ENCODE measurements around the gene ANGPTL7.

Gene ANGPTL7

DNA sequence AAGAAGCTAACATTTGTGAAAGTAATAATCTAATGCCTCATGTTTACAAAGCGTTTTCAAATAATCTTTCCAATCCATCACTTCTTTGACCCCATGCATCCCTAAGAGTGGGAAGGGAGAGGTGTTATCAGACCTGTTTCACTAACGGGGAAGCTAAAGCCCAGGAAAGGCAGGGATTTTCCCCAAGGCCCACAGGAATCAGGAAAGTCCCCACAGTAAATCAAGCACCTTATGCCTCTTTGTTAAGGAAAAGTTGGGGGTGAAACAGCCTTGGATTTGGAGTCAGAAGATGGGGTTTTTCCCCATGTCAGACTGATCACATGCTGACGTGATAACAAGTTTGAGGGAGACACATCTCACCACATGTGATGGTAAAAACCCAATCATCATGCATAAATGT, 20.0 kb upstream of the ANGPTL7 start:
- no peak for DNase-seq

DNA sequence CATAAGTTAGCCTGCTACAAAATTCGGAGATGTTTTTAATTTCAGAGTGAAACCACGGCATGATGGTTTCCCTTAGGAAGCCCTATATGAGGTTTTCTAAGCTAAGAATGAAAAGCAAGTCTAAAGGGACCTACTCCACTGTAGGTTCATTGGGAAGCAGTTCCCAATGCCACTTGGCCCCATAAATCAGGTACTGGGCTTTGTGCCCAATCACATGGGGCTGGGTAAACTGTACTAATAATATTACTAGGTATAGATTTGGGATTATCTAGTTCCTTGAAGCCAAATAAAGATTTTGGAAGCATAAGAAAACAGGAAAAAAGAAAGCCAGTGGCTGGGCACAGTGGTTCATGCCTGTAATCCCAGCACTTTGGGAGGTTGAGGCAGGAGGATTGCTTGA, 19.1 kb upstream of the ANGPTL7 start:
- DNase-seq = no peak

DNA sequence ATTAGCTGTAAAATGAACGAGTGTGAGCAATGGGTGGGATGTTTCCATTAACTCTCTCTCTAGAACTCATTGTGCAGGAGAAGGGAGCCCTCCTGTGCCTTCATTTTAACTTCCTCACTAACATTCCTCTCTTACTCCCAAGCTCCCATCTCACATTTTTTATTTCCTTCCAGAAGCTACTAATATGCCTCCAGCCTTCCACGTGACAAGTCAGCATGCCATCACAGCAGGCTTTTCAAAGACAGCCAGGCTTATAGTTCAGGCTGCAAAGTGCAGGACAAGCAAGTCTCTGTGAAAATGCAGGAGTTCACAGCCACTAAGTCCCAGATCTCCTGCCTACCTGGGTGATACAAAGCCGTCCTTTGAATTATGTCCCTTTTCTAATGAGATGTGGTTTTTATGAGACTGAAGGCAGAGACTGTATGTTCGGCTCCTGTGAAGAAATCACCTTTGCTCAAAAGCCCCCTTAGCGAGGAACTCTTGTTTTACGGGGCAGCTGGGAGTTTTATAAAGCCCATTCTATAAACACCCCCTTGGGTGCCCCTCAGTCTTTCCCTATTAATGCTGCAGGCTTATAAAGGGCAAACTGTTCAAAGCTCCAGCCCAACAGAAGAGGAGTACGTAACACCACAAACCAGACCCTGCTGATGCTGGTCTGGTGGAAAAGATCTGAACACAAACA, 14.8 kb upstream of the ANGPTL7 start:
- peak; percentile 72 for DNase-seq

DNA sequence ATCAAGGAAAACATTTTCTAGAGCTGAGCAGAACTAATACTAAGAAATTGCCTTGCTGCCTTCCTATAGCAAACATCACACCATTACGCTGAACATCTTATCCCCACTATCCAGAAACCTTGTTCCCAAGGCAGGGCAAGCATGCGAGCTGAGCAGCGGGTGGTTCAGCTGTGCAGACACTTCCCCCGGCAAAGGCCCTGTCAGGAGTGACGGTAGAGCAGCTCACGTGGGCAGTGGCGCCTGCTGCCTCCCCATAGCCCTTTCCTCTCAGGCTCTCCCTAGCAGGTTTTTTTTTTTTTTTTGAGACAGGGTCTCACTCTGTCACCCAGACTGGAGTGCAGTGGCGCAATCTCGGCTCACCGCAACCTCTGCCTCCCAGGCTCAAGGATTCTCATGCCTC, 13.7 kb upstream of the ANGPTL7 start:
- no peak for DNase-seq

DNA sequence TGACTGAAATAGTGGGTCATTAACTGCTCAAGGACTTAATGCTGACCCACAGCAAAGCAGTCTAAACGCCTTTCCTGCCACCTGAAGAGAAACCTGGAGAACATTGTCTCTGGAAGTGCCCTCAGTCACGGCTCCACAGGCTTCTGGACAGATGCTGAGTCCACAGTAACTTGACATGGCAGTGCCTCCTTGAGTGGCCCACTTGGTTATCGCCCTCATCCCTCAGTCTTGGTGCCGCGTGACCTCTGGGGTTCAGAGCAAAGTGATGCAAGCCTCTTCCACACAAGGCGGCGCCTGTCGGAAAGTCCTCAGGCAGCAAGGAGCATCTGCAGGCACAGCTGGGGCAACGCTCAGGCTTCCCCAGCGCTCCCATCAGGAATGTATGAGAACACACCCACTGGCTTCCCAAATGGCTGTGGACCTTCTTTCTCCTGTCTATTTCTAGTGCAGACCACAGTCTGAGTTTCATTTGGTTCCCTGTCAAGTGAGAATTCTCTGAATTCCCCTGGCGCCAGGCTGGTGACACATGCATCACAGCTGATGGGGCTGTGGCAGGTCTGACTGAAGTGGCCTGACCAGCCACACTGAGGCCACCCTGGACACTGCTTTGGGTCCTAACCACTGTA, 13.0 kb upstream of the ANGPTL7 start:
- peak; percentile 86 for DNase-seq

DNA sequence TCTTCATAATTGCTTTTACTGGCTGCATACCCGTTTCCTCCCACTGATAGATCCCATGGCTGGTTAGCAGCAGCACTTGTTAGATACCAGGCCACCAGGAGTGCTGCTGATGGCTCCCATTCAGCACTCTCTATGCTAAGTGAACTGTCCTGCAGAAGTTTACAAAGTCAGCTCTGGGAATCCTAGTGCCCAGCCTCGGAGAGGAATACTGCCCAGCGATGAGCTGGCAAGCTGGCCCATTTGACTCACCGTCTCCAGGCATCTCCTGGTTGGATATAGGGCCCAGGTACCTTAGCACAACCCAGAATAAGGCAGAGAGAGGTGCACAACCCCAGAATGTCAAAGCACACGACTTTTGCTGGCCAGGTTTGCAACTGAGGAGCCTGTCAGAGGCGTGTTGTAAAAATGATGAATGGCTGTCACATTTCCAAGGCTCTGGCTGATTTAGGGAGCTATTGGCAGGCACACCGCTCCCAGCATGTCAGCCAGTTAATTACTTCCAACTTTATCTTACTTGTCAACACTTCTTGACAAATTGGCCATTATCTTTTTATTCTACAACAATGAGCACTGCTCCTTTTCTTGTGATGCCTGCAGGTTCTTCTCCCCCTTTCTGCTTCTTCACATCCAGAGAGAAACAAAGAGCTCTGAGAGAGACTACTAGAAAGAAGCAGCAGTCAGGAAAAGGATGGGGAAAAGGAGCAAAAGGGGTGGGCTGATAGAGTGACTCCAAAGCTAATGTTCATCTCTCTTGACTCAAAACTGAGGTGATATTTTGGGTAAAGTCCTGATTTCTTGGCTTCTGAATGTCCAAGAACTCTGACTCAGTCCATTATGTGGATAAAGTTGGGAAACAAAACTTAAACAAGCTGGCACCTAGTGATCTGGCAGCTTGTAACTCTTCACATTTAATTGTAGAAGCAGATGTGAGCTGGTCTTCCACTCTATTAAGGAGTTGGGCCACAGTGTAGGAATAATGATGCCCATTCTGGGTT, 10.8 kb upstream of the ANGPTL7 start:
- DNase-seq = no peak

DNA sequence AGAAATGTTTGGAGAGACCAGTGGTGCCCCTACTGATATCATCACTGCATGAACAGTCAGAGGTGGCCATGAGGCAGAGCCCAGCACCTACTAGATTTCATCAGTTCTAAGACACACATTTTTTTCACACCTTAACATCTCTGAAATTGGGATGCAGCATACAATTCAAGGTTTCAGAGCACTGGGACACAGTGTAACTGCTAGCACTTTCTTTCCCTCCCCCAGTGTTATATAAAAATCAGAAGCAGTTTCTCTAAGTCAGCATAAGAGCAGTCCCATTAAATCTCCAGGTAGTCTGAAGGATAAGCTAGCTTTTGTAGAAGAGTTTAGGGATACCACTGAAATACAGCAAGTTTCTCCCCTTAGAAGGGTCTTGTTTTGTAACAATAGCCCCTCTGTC, 10.0 kb upstream of the ANGPTL7 start:
- no peak for DNase-seq

DNA sequence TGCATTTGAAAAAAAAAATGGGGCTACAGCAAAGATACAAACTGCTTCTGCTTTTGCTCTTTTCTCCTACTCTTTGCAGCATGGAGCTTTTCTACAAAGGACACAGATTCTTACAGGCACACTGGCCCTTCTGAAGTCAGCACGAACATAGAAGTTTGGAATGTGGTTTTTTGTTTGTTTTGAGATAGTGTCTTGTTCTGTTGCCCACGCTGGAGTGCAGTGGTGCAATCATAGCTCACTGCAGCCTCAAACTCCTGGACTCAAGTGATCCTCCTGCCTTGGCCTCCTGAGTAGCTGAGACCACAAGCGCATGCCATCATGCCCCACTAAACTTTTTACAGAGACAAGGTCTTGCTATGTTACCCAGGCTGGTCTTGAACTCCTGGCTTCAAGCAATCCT, 9.4 kb upstream of the ANGPTL7 start:
- peak; percentile 48 for DNase-seq

DNA sequence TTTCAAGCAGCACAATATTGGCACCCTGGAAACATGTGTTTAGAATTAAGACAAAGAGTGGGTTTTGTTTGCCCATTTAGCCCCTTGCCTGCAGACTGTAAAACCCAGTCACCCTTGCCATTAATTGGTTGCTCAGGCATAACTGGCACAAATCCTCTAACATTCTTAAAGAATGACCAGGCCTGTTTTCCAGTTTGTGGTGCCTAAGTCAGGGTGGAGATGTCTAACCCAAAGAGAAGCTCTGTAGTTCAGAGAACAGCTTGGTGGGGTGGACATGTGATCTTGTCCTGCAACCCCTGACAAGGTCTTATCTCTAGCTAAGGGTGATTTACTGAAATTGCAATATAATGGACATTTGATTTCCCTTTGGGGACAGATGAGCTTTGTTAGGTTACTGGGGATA, 8.8 kb upstream of the ANGPTL7 start:
- peak; percentile 70 for DNase-seq

DNA sequence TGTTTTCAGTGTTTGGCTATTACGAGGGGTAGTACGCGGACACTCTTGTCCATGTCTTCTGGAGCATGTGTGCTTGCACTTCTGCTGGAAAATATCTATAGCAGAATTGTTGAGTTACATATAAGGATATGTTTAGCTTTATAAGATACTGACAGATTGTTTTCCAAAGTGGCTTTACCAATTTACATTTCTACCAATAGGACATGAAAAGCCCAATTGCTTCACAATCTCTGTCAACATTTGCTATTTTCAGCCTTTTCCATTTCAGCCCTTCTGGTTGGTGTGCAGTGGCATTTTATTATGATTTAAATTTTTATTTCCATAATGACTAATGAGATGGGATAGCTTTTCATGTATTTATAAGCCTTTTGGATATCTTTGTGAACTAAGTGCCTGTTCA, 6.3 kb upstream of the ANGPTL7 start:
- no peak for DNase-seq

DNA sequence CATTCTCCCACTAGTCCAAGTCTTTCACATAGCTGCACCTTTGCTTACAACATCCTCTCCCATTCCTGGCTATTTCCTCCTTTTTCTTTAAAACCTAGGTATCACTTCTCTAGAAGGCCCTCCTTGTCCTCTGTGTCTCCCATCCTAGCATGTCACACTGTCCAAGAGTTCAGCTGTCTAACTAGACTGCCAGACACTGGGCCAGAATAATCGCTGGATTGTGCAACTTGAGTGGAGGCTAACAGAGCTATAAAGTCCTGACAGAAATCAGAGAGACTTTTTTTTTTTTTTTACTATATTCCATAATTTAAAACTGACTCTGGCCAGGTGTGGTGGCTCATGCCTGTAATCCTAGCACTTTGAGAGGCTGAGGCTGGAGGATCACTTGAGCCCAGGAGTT, 4.2 kb upstream of the ANGPTL7 start:
- no peak for DNase-seq

DNA sequence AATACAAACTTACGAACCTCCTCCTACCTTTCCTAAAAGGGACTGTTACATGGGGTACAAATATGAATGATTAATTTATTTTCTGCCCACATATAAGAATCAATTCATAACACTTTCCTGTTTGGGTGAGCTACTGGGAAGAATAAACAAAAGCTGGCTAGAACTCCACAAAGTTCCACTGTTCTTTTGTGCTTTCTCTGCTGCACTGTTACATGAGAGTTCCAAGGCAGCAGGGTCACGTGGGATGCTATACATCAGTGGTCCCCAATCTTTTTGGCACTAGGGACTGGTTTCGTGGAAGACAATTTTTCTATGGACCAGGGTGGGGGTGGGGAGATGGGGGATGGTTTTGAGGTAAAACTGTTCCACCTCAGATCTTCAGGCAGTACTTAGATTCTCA, 2.2 kb upstream of the ANGPTL7 start:
- DNase-seq = no peak

DNA sequence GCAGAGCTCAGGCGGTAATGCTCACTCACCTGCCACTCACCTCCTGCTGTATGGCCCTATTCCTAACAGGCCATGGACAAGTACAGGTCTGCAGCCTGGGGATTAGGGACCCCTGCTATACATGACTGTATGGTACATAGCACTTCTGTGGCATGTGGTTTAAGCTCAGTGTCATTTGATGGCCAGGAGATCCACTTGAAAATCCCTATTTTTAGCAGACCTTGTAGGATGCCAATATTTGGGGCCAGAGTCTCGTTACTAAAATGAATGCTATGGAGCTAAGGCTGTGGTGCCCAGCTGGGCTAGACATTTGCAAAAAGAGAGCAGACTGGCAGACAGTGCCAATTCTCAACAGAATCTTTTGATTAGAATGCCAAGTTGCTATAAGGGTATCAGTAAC, 1.7 kb upstream of the ANGPTL7 start:
- DNase-seq = no peak

DNA sequence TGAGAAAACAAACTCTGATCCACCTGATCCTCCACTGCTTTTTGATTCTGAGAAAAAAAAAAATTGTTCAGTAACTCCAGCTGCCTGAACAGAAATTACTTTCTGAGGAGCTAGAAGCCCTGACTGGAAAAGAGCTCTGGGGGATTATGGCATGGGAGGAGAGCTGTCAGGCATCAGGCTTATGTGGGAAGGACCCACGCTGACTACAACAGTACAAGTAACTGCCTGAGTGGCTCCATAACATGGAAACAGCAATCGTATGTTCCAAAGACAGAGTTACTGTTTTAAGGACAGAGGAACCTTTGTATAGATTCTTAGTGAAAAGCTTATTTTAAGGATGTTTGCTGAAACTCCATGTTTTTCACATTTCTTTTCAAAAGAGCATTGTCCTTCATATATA, 1.2 kb upstream of the ANGPTL7 start:
- no peak for DNase-seq

DNA sequence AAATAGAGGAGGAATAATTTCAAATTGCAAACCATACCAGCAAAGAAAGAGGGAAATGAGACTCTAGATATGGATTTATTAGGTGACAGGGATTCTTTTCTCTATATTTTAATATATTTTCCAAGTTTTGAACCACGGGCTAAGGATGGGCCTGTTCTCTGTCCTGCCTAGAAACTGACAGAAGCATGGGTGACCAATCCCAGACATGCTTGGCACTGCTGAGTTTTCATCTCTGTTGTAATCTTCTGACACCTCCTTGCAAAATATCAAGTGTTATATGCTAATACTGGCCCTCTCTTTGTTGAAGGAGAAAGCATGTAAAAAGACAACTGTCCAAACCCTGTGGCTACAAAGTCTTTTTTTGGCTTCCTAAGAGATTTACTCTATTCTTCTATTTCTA, 774 bp upstream of the ANGPTL7 start:
- DNase-seq = no peak

DNA sequence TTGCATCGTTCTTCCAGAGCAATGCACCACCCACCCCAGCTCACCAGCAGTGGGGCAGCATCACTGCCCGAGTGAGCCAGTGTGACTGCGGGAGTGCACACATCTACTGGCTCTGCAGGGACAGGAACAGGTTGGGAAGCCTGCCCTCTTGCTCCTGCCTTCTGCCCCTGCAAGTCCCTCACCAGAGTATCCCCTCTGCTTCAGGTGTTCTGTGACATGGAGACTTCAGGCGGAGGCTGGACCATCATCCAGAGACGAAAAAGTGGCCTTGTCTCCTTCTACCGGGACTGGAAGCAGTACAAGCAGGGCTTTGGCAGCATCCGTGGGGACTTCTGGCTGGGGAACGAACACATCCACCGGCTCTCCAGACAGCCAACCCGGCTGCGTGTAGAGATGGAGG, 4.2 kb downstream of the ANGPTL7 start:
- DNase-seq = no peak

DNA sequence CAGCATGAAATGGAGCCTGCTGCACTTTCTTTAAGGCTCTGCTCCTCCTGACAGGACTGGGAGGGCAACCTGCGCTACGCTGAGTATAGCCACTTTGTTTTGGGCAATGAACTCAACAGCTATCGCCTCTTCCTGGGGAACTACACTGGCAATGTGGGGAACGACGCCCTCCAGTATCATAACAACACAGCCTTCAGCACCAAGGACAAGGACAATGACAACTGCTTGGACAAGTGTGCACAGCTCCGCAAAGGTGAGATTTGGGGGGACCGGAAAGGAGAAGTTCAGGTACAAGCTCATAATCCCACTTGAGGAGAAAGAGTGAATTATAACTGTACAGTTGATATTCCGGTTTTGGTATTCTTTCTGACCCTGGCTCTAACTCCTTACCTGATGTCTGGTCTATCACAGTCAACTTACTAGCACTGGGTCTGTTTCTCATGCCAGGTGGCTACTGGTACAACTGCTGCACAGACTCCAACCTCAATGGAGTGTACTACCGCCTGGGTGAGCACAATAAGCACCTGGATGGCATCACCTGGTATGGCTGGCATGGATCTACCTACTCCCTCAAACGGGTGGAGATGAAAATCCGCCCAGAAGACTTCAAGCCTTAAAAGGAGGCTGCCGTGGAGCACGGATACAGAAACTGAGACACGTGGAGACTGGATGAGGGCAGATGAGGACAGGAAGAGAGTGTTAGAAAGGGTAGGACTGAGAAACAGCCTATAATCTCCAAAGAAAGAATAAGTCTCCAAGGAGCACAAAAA, 5.4 kb downstream of the ANGPTL7 start:
- DNase-seq = no peak

DNA sequence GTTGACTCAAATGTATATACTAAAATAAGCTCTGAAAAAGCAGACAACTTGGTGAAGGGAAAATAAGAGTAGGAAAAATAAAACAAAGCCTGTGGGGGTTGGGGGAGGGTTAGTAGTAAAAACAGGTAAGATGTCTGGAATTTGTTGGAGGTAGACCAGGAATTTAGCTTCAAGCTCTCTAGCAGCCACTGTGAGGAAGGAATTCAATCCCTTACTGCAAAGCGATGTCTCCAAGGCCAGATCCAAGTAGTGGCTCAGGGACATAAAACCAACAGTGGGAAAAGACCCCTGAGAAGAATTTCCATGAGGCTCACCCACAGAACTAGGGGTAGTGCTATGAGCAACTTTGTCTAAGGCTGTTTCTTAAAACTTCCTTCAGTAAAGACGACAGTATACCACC, 7.8 kb downstream of the ANGPTL7 start:
- no peak for DNase-seq

DNA sequence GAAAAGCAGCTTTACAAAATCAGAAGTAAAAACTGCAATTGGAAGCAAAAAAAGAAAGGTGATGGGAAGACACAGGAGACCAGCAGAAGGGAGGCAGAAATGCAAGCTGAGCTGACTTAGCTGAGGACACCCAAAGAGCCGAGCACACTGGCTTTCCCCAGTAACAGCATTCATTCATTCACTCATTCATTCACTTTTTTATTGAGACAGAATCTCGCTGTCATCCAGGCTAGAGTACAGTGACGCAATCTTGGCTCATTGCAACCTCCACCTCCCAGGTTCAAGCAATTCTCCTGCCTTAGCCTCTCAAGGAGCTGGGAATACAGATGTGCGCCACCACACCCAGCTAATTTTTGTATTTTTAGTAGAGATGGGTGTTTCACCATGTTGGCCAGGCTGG, 8.2 kb downstream of the ANGPTL7 start:
- no peak for DNase-seq

DNA sequence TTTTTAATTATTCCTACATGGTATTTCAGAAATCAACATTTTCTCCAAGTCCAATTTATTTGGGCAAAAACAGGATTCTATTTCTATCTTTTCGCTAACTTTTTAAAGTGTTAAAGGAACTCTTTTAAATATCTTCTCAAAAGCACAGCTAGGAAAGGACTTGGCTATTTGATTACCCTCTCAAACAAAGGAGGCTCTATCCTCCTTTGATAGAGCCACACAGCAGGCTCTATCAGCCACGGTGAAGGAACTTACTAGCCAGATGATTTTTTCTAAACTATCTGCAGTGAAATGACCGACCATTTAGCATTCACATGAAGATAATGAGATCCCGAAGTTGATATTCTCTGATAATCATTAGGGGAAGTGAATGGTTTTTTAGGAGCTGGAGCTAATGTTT, 9.1 kb downstream of the ANGPTL7 start:
- no peak for DNase-seq

DNA sequence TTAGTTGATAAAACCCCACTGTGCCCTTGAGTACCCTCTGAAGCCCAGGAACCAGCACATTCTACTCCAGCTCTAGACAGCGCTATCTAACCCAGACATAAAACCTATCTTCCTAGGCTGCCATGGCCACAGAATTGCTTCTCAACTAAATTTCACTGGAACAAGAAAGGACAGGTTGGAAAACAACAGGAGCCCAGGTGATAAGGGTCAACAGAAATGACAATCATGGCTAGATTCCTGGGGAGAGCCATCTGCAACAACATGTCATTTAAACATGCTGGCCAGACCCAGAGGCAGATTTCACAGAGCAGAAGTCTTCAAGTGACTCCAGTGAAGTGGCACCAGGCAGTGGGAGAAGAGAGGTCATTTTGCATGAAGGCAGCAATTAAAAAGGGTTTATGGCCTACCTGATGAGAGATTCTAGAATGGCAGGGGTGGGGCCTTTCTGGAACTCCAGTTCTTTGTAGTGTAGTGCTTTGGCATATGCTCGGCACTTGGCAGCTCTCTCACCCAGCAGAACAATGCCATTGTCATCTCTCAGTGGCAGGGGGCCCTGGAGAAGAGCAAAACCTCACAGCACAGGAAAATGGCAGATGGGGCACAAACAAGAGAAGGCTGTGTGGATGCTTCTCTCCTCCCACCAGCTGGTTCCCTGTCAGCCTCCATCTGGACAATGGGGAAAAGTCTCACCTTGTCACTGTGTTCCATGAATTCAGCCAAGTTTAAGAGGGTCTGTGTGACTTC, 9.9 kb downstream of the ANGPTL7 start:
- no peak for DNase-seq

All from fibroblast of skin of scalp (primary cell).